H1 (cell line): ENCODE data around the gene PLLP. TPM values are rescaled to one million over a fixed set of nuclear protein-coding genes. Genes with fewer than 3 reads are reported as not detected.

Source experiments
- TEAD4 ChIP-seq: IDR thresholded peaks from 2 replicates; pipeline ENCODE4 v1.6.1; 2012; ENCODE audit warnings: low read depth, low read length, inconsistent platforms, mixed read lengths
- polyA plus RNA-seq, 7 experiments: library from polyadenylated mRNA; depleted of rRNA in 3 of 7; stranded (reverse) in 5 of 7; unstranded in 2 of 7; fragments of >200 nt in 5 of 7; fragments of 200-250 nt in 2 of 7; gene quantifications; 1 replicate in 5 of 7; 2 replicates in 1 of 7; 4 replicates in 1 of 7; pipeline versions ENCODE4 v1.2.1 to v1.2.3, GENCODE V29; 2011 to 2013; ENCODE audit warnings: missing spikeins in 2 of 7, mixed read lengths in 2 of 7
- total RNA-seq: library from RNA; stranded (reverse); fragmentation: NEBNext Ultra II Directional; extraction: Animal tissue kit (Norgen Biotek cat#: 25700); gene quantifications from 2 replicates; pipeline ENCODE4 v1.2.1, GENCODE V29; 2021

The PLLP gene
- total and polyA plus RNA-seq, 2 of the 8 experiments (the other 6 are each of a cell fraction or from before 2014, with no cell fraction given) = 2.9 to 10.6 TPM

DNA sequence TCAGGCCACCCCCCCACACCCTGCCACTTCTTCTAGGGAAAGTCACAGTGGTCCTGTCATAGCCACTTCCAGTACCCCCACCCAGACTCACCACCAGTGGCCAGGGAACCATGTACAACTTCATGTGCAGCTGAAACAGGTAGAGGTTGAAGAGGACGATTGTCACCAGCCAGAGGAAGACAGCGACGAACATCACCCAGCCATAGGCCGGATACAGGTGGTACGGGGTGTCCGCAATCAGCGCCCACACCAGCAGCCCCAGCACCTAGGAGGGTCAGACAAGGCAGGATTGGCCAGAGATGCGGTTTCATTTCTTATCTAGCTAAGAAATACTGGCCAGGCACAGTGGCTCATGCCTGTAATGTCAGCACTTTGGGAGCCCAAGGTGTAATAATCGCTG, 22.7 kb downstream of the PLLP start (continued):
- no peak for TF ChIP-seq TEAD4
